ENCODE measurements around the gene PTPRG. TPM values are rescaled to one million over a fixed set of nuclear protein-coding genes. Genes with fewer than 3 reads are reported as not detected.

The PTPRG gene
- total RNA-seq, 1 donor from 2014 or later, result 11.1 TPM

GRCh38 chr3:62255758-62256157 is 694.4 kb downstream of the PTPRG start:
- no peak overlapping the region for H3K4me3 ChIP-seq (ENCODE audit: low read depth, low read length)
- TF ChIP-seq CTCF (IDR thresholded peaks at IDR 0.05; ENCODE audit: insufficient read depth, low read length, severe bottlenecking), result no peak
- no peak for FAIRE-seq
- no peaks in the 10 kb centered on the region for H3K27me3 ChIP-seq (ENCODE audit: control insufficient read depth, insufficient read depth, low read length)
- H3K36me3 ChIP-seq (ENCODE audit: control insufficient read depth, insufficient read depth, low read length), result no peaks in the 10 kb centered on the region
- DNase-seq (ENCODE audit: low read depth), result no peak

GRCh38 chr3:62259924-62260323 is 698.6 kb downstream of the PTPRG start:
- FAIRE-seq, result no peak
- TF ChIP-seq CTCF (IDR thresholded peaks at IDR 0.05; ENCODE audit: insufficient read depth, low read length, severe bottlenecking), result no peak
- peaks cover 1% of the 10 kb centered on the region for H3K36me3 ChIP-seq (ENCODE audit: control insufficient read depth, insufficient read depth, low read length)
- DNase-seq (ENCODE audit: low read depth), result no peak
- H3K27me3 ChIP-seq (ENCODE audit: control insufficient read depth, insufficient read depth, low read length), result no peaks in the 10 kb centered on the region
- no peak overlapping the region for H3K4me3 ChIP-seq (ENCODE audit: low read depth, low read length)

- Histone ChIP-seq H3K4me3 (ENCODE audit: low read depth, low read length) (no peak overlapping the region), H3K36me3 (ENCODE audit: control insufficient read depth, insufficient read depth, low read length) (peaks cover 1% of the 10 kb centered on the region), H3K27me3 (ENCODE audit: control insufficient read depth, insufficient read depth, low read length) (no peaks in the 10 kb centered on the region)
- DNase-seq (ENCODE audit: low read depth), result no peak
- no peak for FAIRE-seq
- no peak for TF ChIP-seq CTCF (IDR thresholded peaks at IDR 0.05; ENCODE audit: insufficient read depth, low read length, severe bottlenecking)
These were observed 699.3 kb downstream of the PTPRG start for GRCh38 chr3:62260655-62261054.

- peaks cover 1% of the 10 kb centered on the region for H3K36me3 ChIP-seq (ENCODE audit: control insufficient read depth, insufficient read depth, low read length)
- TF ChIP-seq CTCF (IDR thresholded peaks at IDR 0.05; ENCODE audit: insufficient read depth, low read length, severe bottlenecking), result no peak
- peak; percentile 94 for DNase-seq (ENCODE audit: low read depth)
- no peak overlapping the region for H3K4me3 ChIP-seq (ENCODE audit: low read depth, low read length)
- peak; percentile 43 for FAIRE-seq
- no peaks in the 10 kb centered on the region for H3K27me3 ChIP-seq (ENCODE audit: control insufficient read depth, insufficient read depth, low read length)
These were observed 699.8 kb downstream of the PTPRG start for GRCh38 chr3:62261121-62261520.

- peaks cover 1% of the 10 kb centered on the region for H3K36me3 ChIP-seq (ENCODE audit: control insufficient read depth, insufficient read depth, low read length)
- DNase-seq (ENCODE audit: low read depth), result no peak
- no peak for TF ChIP-seq CTCF (IDR thresholded peaks at IDR 0.05; ENCODE audit: insufficient read depth, low read length, severe bottlenecking)
- no peak for FAIRE-seq
- no peak overlapping the region for H3K4me3 ChIP-seq (ENCODE audit: low read depth, low read length)
- no peaks in the 10 kb centered on the region for H3K27me3 ChIP-seq (ENCODE audit: control insufficient read depth, insufficient read depth, low read length)
These were observed 700.4 kb downstream of the PTPRG start for GRCh38 chr3:62261736-62262135.

- no peak overlapping the region for H3K4me3 ChIP-seq (ENCODE audit: low read depth, low read length)
- H3K27me3 ChIP-seq (ENCODE audit: control insufficient read depth, insufficient read depth, low read length), result no peaks in the 10 kb centered on the region
- no peak for FAIRE-seq
- peaks cover 1% of the 10 kb centered on the region for H3K36me3 ChIP-seq (ENCODE audit: control insufficient read depth, insufficient read depth, low read length)
- no peak for DNase-seq (ENCODE audit: low read depth)
- no peak for TF ChIP-seq CTCF (IDR thresholded peaks at IDR 0.05; ENCODE audit: insufficient read depth, low read length, severe bottlenecking)
These were observed 704.2 kb downstream of the PTPRG start for GRCh38 chr3:62265528-62265927.
